Hematopoietic multipotent progenitor cell treated with erythropoietin and hydrocortisone succinate and interleukin-3 and kit ligand, for 6 days (in vitro differentiated cells): ENCODE data around the gene MCTP2.

ENCODE experiments used
- DNase-seq: peaks from one replicate; pipeline ENCODE4 v3.0.0-alpha.2; 2015

Gene MCTP2

DNA sequence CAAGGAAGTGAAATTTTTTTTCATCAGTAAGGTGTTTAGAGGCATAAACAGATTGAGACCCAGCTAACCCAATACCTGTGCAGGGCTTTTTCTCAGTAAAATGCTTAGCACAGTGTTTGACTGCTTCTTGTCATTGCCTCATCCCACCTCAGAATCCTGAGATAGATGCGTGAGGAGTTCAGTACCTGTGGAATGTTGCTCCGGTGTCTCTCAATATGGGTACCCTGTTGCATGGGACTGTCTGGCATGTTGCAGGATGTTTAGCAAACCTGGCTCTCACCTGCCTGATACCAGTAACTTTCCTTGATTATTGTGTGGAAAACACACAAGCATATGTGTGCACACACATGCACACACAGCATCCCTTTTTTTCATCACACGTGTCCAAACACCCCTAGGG lies 128.4 kb downstream of the MCTP2 start:
- DNase-seq, result no peak

GRCh38 chr15:94360251-94360685 lies 128.9 kb downstream of the MCTP2 start:
- DNase-seq, result no peak

- no peak for DNase-seq
Observed at GRCh38 chr15:94362385-94363092, 131.2 kb downstream of the MCTP2 start.

- no peak for DNase-seq
Observed at GRCh38 chr15:94363382-94363781, 132.0 kb downstream of the MCTP2 start.

- no peak for DNase-seq
Observed at GRCh38 chr15:94366781-94367180, 135.4 kb downstream of the MCTP2 start.

GRCh38 chr15:94367726-94368535 lies 136.6 kb downstream of the MCTP2 start:
- no peak for DNase-seq

DNA sequence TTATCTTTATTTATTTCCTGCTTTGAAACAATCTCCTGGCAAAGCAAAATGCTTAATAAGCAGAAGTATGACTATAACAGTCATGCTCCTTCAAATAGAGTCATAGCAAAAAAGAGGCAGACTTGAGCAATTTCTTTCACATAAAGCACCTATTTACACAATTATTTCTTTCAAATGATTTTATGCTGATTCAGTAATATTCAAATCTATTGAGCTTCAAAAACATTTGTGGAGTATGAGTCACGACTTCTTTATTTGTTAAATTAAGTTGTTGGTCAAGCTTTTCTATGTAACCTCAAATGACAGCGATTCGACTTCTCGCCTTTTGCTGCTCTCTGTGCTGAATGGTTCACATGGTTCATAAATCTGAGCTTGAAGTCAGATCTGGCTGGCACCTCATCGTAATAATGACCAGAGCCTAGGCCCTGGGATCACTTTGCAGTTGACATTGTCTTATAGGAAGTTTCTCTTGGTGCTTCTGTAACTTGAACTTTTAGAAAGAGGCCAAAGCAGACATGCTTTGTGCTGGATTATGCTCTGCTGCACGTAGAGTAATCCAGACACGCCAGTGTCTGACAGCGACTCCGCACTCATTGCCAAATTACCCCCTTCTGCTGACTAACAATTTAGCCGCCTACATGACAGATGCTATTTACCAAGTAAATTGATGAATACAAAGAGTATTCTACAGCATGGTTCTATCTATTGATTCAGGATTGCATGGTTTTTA lies 139.0 kb downstream of the MCTP2 start:
- no peak for DNase-seq

DNA sequence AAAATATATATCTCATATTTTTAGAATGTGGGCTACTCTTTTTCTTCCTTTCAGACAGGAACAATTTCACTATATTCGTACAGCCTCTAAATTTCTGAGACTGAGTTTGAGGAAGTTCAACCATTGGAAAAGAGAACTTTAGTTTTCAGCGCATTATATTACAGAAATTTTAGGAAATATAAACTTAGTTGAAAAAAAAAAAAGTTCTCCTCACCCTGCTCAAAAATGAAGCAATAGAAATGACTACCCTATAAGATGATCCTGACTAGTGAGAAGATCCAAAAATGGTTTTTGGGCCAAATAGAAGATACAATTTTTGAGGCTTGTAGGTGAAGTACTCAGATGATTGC lies 139.6 kb downstream of the MCTP2 start:
- no peak for DNase-seq

GRCh38 chr15:94372821-94373220 lies 141.5 kb downstream of the MCTP2 start:
- no peak for DNase-seq

DNA sequence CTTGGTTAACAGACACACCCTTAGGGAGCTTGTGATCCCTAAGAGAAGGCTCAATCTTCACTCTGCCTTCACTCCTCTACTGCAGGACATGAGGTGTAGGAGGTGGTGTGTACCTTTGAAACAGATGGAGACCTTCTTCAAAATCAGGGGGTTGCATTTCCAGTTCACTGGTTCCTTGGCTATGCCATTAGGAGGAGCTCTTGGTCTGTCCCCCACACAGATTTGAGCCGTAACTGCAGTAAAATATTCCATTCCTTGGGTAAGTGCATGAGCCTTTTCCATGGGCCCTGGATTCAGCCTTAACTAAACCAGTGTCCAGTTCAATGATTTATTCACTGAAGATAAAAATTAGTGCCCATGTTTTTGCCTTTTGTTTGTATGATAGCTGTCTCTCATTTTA lies 144.6 kb downstream of the MCTP2 start:
- DNase-seq, result no peak

GRCh38 chr15:94379986-94380385 lies 148.6 kb downstream of the MCTP2 start:
- DNase-seq, result no peak

DNA sequence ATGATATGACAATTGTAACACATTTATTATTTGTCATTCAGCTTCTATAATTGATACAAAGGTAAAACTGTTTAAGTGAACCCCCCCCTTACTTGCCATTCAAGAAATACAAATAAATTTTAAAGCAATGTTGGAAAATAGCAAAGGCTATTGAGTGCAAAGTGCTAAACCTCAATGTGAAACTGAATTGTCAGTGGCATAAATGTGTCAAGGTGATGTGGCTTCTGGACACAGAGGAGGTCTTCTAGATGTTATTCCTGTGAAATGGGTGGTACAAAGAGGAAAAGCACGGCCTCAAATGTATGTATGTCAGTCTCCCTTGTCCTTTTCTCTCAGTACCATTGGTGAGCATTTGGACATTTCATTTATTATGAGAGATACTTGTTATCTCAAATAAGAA lies 149.4 kb downstream of the MCTP2 start:
- no peak for DNase-seq

DNA sequence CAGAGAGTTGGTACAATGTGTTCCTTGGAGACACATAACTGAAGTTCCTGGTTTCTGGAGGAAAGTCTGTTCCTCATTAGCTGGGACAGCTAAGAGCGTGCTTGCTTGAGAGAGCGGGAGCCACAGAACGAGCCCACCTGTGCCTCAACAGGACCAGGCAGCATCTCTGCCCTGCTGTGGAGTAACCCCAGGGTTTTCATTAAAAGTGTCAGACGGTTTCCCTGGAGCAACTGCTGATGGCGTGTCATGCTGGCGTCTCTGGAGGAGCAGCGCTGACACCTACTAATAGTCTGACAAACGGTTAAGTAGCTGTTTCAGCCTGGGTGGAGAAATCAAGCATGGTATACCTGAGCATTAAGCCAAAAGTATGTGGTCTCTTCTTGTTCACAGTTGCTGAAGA lies 150.0 kb downstream of the MCTP2 start:
- DNase-seq, result no peak

DNA sequence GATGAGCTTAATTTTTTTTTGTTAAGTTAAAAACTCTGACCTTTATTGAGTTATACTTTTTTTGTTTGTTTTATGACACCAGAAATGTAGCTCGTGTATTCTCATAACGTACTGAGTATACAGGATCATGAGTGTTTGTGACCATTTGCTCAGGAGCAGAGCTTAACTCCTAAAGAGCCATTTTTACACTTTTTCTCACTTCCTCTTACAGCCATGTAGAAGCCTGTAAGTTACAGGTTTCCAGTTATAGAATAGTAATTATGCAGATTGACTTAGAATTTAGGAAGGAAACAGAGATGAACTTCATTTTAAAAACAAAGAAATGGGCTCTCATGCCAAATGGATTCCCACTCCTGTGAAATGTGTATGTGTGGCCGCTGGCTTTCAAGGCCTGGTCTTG lies 151.7 kb downstream of the MCTP2 start:
- no peak for DNase-seq

DNA sequence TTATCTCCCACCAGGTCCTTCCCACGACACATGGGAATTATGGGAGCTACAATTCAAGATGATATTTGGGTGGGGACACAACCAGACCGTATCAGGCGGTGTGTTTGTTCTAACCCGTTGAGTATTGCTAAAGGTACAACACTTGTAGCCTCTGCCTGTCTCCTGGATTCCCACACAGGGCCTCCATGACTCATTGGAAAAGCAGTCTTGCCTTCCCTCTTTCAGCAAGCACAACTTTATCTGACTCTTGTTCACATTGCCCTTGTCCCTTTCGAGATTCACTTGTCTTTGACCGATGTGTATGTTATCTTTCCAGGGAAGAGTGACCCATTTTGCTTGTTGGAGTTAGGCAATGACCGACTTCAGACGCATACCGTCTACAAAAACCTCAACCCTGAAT lies 152.3 kb downstream of the MCTP2 start:
- DNase-seq, result no peak

GRCh38 chr15:94385441-94385840 lies 154.1 kb downstream of the MCTP2 start:
- no peak for DNase-seq

DNA sequence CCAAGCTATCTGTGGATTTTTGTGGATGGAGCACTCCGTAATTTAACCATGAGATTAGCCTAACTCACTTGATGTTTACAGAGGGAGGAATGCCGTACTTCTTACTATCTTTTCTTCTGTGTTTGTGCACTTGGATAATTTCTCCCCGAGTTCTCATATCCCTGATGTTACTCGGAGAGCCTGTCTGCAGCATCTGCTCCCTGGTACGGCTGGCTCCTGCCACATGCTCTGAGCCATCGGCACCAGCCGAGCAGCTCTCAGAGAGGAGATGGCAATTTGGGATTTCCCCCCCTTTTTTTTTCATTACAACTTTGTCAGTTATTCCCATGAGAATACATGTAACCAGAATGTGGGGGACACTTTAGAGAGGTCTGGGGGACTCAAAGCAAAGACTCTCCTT lies 155.0 kb downstream of the MCTP2 start:
- no peak for DNase-seq

DNA sequence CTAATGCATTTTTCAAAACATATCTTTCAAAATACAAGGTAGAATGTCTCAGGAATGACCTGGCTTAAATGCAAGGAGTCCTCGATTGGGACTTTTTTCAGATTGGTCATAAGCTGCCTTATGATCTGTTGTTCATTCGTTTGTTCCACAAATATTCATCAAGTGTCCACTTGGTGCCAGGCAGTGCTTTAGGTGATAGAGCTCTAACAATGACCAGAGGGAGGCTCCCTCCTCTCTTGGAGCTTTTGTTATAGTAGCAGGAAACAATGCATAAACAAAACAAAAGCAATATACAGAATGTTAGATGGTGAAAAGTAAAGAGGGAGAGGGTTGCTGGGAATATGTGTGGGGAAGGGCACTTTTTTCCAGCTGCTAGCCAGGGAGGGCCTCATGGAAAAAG lies 156.1 kb downstream of the MCTP2 start:
- DNase-seq, result no peak

DNA sequence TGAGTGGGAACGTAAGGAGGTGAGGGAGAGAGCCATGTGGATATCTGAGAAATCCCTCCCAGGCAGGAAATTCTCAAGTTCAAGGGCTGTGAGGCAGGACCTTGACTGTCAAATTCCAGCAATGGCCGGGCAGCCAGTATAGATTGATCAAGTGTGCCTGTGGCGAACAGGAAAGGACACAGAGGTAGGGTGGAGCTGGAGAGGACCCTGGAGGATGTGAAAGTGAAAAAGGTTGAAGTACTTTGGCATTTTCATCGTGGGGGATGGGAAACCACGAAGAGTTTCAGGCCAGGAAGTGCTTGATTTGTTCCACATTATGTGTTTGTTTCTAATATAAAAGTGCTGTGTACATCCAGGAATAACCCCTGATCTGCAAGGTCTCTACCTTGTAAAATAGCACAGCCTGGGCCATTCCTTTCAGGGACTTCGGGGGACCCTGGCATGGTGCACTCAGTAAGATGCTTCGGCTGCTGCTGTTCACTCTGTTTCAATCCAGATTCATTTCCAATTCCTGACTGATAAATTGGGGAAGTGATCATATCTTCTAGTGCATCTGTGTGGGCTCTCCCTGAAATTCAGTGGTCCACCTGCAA lies 156.6 kb downstream of the MCTP2 start:
- no peak for DNase-seq

- no peak for DNase-seq
Observed at GRCh38 chr15:94395640-94396039, 164.3 kb downstream of the MCTP2 start.

DNA sequence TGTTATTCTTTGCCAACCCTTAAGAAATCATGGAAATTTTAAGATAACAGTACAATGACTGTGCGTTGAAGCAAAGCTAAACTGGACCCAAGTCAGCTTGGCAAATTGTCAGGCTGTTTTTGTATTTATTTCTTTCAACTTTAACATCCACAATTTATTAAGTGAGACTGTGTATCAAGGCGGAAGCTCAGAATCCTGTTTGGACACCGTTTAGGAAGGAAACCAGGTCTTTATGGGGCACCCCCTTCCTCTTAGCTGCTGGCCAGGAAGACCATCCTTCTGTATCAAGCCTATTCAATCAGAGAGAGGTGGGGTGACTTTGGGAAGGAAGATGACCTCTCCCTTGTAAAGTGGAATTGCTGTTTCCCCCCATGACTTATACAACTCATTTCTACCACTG lies 166.0 kb downstream of the MCTP2 start:
- DNase-seq, result no peak

- no peak for DNase-seq
Observed at GRCh38 chr15:94398001-94398400, 166.6 kb downstream of the MCTP2 start.

DNA sequence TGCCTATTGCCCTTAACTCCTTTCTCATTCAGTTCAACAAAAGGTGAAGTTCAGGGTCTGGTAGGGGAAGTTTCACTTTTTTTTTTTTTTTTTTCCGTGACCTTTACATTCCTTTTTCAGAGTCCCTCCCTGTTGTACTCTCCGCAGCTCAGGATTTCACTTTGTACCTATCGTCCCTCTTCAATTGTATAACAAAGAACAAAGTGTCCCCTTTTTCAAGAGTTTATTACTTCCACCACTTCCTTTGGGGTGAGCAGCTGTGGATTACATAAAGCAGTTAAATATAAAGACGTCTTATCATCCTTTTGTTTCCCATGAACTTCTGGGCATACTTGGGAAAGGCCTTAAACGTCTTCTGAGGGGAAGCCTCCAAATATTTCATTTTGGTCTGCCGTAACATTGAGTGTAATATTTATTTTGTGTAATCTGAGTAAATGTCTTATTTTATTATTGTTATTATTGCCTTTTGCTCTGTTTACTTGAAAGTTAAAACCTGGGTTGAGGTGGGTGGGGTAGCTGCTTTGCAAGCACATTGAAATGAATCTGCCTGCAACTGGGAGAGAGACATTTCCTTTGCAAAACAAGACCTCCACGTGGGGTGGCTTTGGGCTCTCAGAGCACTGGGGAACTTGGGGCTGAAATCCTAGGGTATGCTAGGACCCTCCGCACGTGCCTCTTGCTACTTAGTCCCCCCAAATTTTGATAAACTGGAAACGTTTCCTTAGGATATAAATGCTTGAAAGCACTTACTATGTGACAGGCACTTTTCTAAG lies 169.4 kb downstream of the MCTP2 start:
- DNase-seq, result no peak
